SH-SY5Y (cell line): ENCODE results near the gene FXYD4.

ENCODE experiments used
- GATA2 ChIP-seq: IDR thresholded peaks from 2 replicates; pipeline ENCODE4 v1.6.1; 2011; ENCODE audit warnings: mild to moderate bottlenecking, low read depth, low read length
- GATA3 ChIP-seq: IDR thresholded peaks from 2 replicates; pipeline ENCODE4 v1.6.1; 2011; ENCODE audit warnings: low read depth, mild to moderate bottlenecking, low read length, moderate library complexity

DNA sequence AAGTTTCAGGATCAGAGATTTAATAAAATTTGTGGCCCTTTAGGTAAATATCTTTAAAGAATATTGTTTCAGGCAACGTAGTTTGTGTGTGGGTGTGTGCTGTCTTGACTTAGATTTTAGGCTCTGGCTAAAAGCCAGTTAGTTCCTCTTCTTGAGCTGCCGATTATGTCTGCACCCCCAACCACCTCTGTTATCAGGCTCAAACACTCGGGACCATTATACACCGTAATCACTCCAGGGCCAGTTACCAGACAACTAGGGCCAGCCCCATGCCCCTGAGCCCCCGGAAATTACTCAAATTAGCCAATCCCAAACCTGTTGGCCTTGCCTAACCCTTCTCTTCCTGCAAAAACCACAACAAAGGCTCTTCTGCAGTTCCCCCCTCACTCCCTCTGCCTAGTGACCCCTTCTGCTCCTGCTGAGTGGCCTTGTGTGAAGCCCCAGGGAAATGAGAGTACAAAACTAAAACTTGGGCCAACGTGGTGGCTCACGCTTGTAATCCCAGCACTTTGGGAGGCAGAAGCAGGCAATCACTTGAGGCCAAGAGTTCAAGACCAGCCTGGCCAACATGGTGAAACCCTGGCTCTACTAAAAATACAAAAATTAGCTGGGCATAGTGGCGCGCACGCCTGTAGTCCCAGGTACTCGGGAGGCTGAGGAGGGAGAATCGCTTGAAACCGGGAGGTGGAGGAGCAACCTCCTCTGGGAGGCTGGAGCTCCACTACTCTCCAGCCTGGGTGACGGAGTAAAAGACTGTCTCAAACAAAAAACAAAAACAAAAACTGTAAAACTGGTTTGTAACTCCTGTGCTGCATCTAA is 46.7 kb downstream of the FXYD4 start:
- no peak for TF ChIP-seq GATA2
- TF ChIP-seq GATA3: no peak
